Neural cell (in vitro differentiated cells): ENCODE data around the gene EFHB. TPM values are rescaled to one million over a fixed set of nuclear protein-coding genes. Genes with fewer than 3 reads are reported as not detected.

Experiments used
- H2AFZ ChIP-seq: fragments of 200-600, 300-800 bp; sonication (generic), shearing (Covaris generic); 2 replicates; pipeline ENCODE4 v1.6.0; 2014; ENCODE audit warnings: low read depth, mild to moderate bottlenecking, antibody characterized with exemption, low read length, moderate library complexity
- H3F3A ChIP-seq: fragments of 200-600 bp; shearing (Covaris generic); 2 replicates; pipeline ENCODE4 v1.6.1; 2016; ENCODE audit warnings: mild to moderate bottlenecking, moderate library complexity, mixed read lengths, antibody characterized with exemption, low read length; ENCODE audit not compliant: insufficient read depth, poor library complexity, severe bottlenecking
- H3K27ac ChIP-seq: fragments of 200-600, 300-800 bp; sonication (generic), shearing (Covaris generic); 2 replicates; pipeline ENCODE4 v1.5.1; 2014; ENCODE audit warnings: mild to moderate bottlenecking, low read length, moderate library complexity
- H3K27me3 ChIP-seq: fragments of 300-800, 200-600 bp; sonication (generic), shearing (Covaris generic); 2 replicates; pipeline ENCODE4 v1.6.0; 2014; ENCODE audit warnings: mild to moderate bottlenecking, low read depth, low read length, moderate library complexity; ENCODE audit not compliant: insufficient read depth
- H3K36me3 ChIP-seq: fragments of 300-800, 200-600 bp; sonication (generic), shearing (Covaris generic); 2 replicates; pipeline ENCODE4 v1.5.1; 2014; ENCODE audit warnings: mild to moderate bottlenecking, antibody characterized with exemption, low read length, moderate library complexity; ENCODE audit not compliant: insufficient read depth
- H3K4me2 ChIP-seq: fragments of 300-800, 200-600 bp; sonication (generic), shearing (Covaris generic); 2 replicates; pipeline ENCODE4 v1.6.0; 2014; ENCODE audit warnings: mild to moderate bottlenecking, low read length
- H3K4me3 ChIP-seq: fragments of 300-800, 200-600 bp; sonication (generic), shearing (Covaris generic); 2 replicates; pipeline ENCODE4 v1.5.1; 2014; ENCODE audit warnings: mild to moderate bottlenecking, low read length, moderate library complexity
- H3K79me2 ChIP-seq: fragments of 200-600 bp; shearing (Covaris generic); replicated peaks from 2 replicates; pipeline ENCODE4 v1.6.0; 2014; ENCODE audit warnings: mild to moderate bottlenecking, low read length, moderate library complexity; ENCODE audit not compliant: insufficient read depth
- H3K9ac ChIP-seq: fragments of 300-800, 200-600 bp; sonication (generic), shearing (Covaris generic); 2 replicates; pipeline ENCODE4 v1.6.1; 2016; ENCODE audit warnings: mild to moderate bottlenecking, low read length, mixed read lengths
- H3K9me2 ChIP-seq: fragments of 200-600 bp; shearing (Covaris generic); 2 replicates; pipeline ENCODE4 v1.6.1; 2016; ENCODE audit warnings: mild to moderate bottlenecking, low read length, mixed read lengths; ENCODE audit not compliant: insufficient read depth
- H3K9me3 ChIP-seq: fragments of 200-600, 300-800 bp; sonication (generic), shearing (Covaris generic); 2 replicates; pipeline ENCODE4 v1.6.1; 2016; ENCODE audit warnings: mild to moderate bottlenecking, mixed run types, low read length, moderate library complexity, mixed read lengths
- H4K20me1 ChIP-seq: fragments of 200-600 bp; shearing (Covaris generic); 2 replicates; pipeline ENCODE4 v1.6.1; 2016; ENCODE audit warnings: mild to moderate bottlenecking, mixed run types; ENCODE audit not compliant: insufficient read depth
- EP300 ChIP-seq: fragments of 450-650 bp; conservative IDR thresholded peaks from 2 replicates; pipeline ENCODE4 v1.6.1; 2014; ENCODE audit warnings: antibody characterized with exemption, mild to moderate bottlenecking, moderate library complexity; ENCODE audit not compliant: poor library complexity, severe bottlenecking
- MXI1 ChIP-seq: fragments of 450-650 bp; conservative IDR thresholded peaks from 2 replicates; pipeline ENCODE4 v1.6.1; 2014; ENCODE audit warnings: antibody characterized with exemption, mild to moderate bottlenecking; ENCODE audit not compliant: poor library complexity, severe bottlenecking
- POLR2AphosphoS5 ChIP-seq: IDR thresholded peaks from 2 replicates; pipeline ENCODE4 v1.6.1; 2012
- RAD21 ChIP-seq: fragments of 450-650 bp; conservative IDR thresholded peaks from 2 replicates; pipeline ENCODE4 v1.6.1; 2014; ENCODE audit warnings: antibody characterized with exemption, mild to moderate bottlenecking, moderate library complexity
- SMC3 ChIP-seq: fragments of 450-650 bp; conservative IDR thresholded peaks from 2 replicates; pipeline ENCODE4 v1.6.1; 2014; ENCODE audit warnings: antibody characterized with exemption, mild to moderate bottlenecking, moderate library complexity; ENCODE audit not compliant: poor library complexity
- polyA plus RNA-seq: library from polyadenylated mRNA; depleted of rRNA; stranded (reverse); fragments of >200 nt; gene quantifications from 2 replicates; pipeline ENCODE4 v1.2.3, GENCODE V29; 2014
- TF ChIP-seq, protein P1 (sequence below): IDR thresholded peaks from 2 replicates; pipeline ENCODE4 v1.6.1; 2012; ENCODE audit warnings: borderline replicate concordance
- TF ChIP-seq, protein P2 (sequence below): fragments of 450-650 bp; IDR thresholded peaks from 2 replicates; pipeline ENCODE4 v1.5.1; 2014; ENCODE audit warnings: antibody characterized with exemption, mild to moderate bottlenecking, moderate library complexity; ENCODE audit not compliant: poor library complexity, severe bottlenecking

The EFHB gene
- polyA plus RNA-seq, 1 donor from 2014 or later: 4.3 TPM

DNA sequence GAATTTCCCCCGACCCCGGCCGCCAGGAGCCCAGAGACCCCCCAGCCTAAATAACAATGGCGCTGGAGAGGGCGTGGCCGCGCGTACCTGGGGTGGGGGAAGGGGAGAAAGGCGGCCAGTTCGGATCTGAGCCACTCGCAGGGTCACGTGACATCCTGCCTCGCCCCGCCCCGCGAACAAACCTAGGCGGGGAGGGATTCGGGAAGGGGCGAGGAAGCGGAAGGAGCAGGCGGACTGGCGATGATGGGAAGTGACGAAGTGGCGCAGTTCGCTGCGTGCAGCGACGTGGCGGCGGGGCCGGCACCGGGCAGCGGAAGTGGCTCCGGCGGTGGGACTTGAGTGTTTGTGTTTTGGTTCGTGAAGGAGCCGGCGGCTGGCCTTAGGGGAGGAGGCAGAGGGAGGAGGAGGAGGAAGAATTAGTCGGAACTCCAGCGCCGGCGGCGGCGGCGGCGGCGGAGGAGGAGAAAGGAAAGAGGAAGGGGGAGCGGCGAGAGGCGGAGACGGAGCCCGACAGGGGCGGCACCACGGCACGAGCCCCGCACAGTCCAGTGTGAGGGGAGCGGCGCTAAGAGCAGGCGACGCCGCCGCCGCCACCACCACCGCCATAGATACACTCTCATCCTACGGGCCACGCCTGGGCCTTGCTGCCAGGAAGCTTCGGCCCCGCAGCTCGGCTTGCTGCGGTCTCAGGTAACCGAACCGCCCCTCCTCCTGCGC lies 13.0 kb upstream of the EFHB start, which contains the start of gene RAB5A:
RAB5A (plus strand) TSS at position 266 of the 717 bp plus-strand sequence. CDS start 3,802 bp downstream, outside the sequence.
- Histone ChIP-seq H4K20me1 (no peaks in the 10 kb centered on the region), H3K27ac (peak within 1 kb of the TSS; percentile 97), H3K79me2 (peaks cover 46% of the 10 kb centered on the region), H3F3A (no peaks in the 10 kb centered on the region), H3K27me3 (no peaks in the 10 kb centered on the region), H3K9me2 (no peaks in the 10 kb centered on the region), H3K4me3 (peak within 1 kb of the TSS; percentile 95), H3K4me2 (peak within 1 kb of the TSS; percentile 79), H3K9ac (peak within 1 kb of the TSS; percentile 96), H2AFZ (peak within 1 kb of the TSS; percentile 100), H3K9me3 (no peaks in the 10 kb centered on the region), H3K36me3 (no peaks in the 10 kb centered on the region)
- TF ChIP-seq EP300 (peak; percentile 62), RAD21 (no peak), MXI1 (peak; percentile 68), SMC3 (no peak), POLR2AphosphoS5 (peak; percentile 97)
- TF ChIP-seq, protein P1, sequence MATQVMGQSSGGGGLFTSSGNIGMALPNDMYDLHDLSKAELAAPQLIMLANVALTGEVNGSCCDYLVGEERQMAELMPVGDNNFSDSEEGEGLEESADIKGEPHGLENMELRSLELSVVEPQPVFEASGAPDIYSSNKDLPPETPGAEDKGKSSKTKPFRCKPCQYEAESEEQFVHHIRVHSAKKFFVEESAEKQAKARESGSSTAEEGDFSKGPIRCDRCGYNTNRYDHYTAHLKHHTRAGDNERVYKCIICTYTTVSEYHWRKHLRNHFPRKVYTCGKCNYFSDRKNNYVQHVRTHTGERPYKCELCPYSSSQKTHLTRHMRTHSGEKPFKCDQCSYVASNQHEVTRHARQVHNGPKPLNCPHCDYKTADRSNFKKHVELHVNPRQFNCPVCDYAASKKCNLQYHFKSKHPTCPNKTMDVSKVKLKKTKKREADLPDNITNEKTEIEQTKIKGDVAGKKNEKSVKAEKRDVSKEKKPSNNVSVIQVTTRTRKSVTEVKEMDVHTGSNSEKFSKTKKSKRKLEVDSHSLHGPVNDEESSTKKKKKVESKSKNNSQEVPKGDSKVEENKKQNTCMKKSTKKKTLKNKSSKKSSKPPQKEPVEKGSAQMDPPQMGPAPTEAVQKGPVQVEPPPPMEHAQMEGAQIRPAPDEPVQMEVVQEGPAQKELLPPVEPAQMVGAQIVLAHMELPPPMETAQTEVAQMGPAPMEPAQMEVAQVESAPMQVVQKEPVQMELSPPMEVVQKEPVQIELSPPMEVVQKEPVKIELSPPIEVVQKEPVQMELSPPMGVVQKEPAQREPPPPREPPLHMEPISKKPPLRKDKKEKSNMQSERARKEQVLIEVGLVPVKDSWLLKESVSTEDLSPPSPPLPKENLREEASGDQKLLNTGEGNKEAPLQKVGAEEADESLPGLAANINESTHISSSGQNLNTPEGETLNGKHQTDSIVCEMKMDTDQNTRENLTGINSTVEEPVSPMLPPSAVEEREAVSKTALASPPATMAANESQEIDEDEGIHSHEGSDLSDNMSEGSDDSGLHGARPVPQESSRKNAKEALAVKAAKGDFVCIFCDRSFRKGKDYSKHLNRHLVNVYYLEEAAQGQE: peak; percentile 63
- TF ChIP-seq, protein P2, sequence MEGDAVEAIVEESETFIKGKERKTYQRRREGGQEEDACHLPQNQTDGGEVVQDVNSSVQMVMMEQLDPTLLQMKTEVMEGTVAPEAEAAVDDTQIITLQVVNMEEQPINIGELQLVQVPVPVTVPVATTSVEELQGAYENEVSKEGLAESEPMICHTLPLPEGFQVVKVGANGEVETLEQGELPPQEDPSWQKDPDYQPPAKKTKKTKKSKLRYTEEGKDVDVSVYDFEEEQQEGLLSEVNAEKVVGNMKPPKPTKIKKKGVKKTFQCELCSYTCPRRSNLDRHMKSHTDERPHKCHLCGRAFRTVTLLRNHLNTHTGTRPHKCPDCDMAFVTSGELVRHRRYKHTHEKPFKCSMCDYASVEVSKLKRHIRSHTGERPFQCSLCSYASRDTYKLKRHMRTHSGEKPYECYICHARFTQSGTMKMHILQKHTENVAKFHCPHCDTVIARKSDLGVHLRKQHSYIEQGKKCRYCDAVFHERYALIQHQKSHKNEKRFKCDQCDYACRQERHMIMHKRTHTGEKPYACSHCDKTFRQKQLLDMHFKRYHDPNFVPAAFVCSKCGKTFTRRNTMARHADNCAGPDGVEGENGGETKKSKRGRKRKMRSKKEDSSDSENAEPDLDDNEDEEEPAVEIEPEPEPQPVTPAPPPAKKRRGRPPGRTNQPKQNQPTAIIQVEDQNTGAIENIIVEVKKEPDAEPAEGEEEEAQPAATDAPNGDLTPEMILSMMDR: no peak

DNA sequence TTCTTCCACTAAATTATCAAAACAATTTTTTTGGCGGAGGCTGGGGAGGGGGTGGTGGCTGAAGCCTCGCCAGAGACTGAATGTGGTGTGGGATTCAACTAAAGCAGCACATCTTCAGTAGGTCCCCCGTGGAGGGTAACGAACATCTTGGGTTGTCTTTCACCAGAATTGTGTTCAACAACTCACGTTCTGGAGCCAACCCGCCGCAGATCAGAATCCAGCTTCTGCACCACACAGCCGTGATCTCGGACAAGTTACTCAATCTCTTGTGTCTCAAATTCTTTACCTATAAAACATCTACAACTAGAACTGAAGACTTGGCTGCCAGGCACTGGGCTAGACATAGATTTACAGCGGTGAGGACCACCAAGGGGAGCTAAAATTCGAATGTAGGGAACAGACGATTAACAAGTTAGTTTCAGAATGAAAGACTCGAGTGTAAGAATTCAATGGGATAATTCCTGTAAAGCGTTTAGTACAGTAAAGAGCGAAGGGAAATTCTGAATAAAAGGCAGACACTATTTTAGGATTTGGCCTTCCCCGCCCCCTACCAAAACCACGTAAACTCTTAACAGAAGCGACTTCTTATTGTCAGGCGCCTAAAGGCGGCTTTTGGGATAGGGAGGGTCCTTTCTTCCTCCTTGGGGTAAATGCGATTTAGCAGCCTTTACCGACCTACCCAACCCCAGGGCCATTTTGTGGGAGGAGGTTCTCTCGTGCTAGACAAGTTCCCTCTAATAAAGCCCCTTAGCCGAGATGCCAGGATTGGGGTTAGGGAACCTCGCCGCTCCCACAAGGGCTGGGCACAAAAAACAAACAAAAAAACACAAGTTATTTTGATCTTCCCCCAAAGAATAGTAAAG lies 12.2 kb upstream of the EFHB start:
- H3F3A ChIP-seq: no peaks in the 10 kb centered on the region
- no peaks in the 10 kb centered on the region for H3K27me3 ChIP-seq
- H3K27ac ChIP-seq: peak overlapping the region; percentile 97
- no peaks in the 10 kb centered on the region for H3K9me3 ChIP-seq
- H3K4me2 ChIP-seq: peak overlapping the region; percentile 53
- peaks cover 39% of the 10 kb centered on the region for H3K79me2 ChIP-seq
- H2AFZ ChIP-seq: peak overlapping the region; percentile 100
- H3K9me2 ChIP-seq: no peaks in the 10 kb centered on the region
- H4K20me1 ChIP-seq: no peaks in the 10 kb centered on the region
- TF ChIP-seq EP300 (no peak), SMC3 (no peak)
- H3K36me3 ChIP-seq: no peaks in the 10 kb centered on the region
- peak overlapping the region; percentile 95 for H3K4me3 ChIP-seq
- peak overlapping the region; percentile 96 for H3K9ac ChIP-seq
